Measurements from ENCODE around the gene AFG3L2.
A peak's percentile ranks its signal among the peaks of the same experiment; 100 is the strongest.

The AFG3L2 gene

GRCh38 chr18:12409469-12409868, 32.4 kb upstream of the AFG3L2 start:
- Histone ChIP-seq H3K4me1 (ENCODE audit: control insufficient read depth, insufficient read depth, low read length) (no peaks in the 10 kb centered on the region), H3K36me3 (ENCODE audit: control insufficient read depth, insufficient read depth, low read length) (no peaks in the 10 kb centered on the region), H3K27me3 (ENCODE audit: control insufficient read depth, insufficient read depth, low read length) (peaks cover 25% of the 10 kb centered on the region), H3K9ac (ENCODE audit: low read depth, low read length) (no peak overlapping the region), H3K4me3 (ENCODE audit: low read depth, low read length) (no peak overlapping the region), H3K9me3 (ENCODE audit: control insufficient read depth, insufficient read depth, low read length) (no peaks in the 10 kb centered on the region)

- H3K36me3 ChIP-seq (ENCODE audit: control insufficient read depth, insufficient read depth, low read length), result no peaks in the 10 kb centered on the region
- no peak overlapping the region for H3K9ac ChIP-seq (ENCODE audit: low read depth, low read length)
- H3K9me3 ChIP-seq (ENCODE audit: control insufficient read depth, insufficient read depth, low read length), result no peaks in the 10 kb centered on the region
- H3K4me3 ChIP-seq (ENCODE audit: low read depth, low read length), result peak overlapping the region; percentile 53
- H3K27me3 ChIP-seq (ENCODE audit: control insufficient read depth, insufficient read depth, low read length), result peaks cover 25% of the 10 kb centered on the region
- H3K4me1 ChIP-seq (ENCODE audit: control insufficient read depth, insufficient read depth, low read length), result no peaks in the 10 kb centered on the region
These were observed 31.3 kb upstream of the AFG3L2 start for GRCh38 chr18:12408247-12408869.

- Histone ChIP-seq H3K4me1 (ENCODE audit: control insufficient read depth, insufficient read depth, low read length) (no peaks in the 10 kb centered on the region), H3K27me3 (ENCODE audit: control insufficient read depth, insufficient read depth, low read length) (peaks cover 25% of the 10 kb centered on the region), H3K36me3 (ENCODE audit: control insufficient read depth, insufficient read depth, low read length) (no peaks in the 10 kb centered on the region), H3K9me3 (ENCODE audit: control insufficient read depth, insufficient read depth, low read length) (no peaks in the 10 kb centered on the region), H3K9ac (ENCODE audit: low read depth, low read length) (no peak overlapping the region), H3K4me3 (ENCODE audit: low read depth, low read length) (no peak overlapping the region)
These were observed 29.5 kb upstream of the AFG3L2 start for GRCh38 chr18:12406371-12407111.

GRCh38 chr18:12405066-12405465, 28.0 kb upstream of the AFG3L2 start:
- H3K4me3 ChIP-seq (ENCODE audit: low read depth, low read length), result no peak overlapping the region
- H3K36me3 ChIP-seq (ENCODE audit: control insufficient read depth, insufficient read depth, low read length), result no peaks in the 10 kb centered on the region
- no peak overlapping the region for H3K9ac ChIP-seq (ENCODE audit: low read depth, low read length)
- H3K9me3 ChIP-seq (ENCODE audit: control insufficient read depth, insufficient read depth, low read length), result no peaks in the 10 kb centered on the region
- no peaks in the 10 kb centered on the region for H3K4me1 ChIP-seq (ENCODE audit: control insufficient read depth, insufficient read depth, low read length)
- H3K27me3 ChIP-seq (ENCODE audit: control insufficient read depth, insufficient read depth, low read length), result peaks cover 25% of the 10 kb centered on the region

GRCh38 chr18:12403601-12404506, 26.8 kb upstream of the AFG3L2 start:
- no peak overlapping the region for H3K4me3 ChIP-seq (ENCODE audit: low read depth, low read length)
- no peaks in the 10 kb centered on the region for H3K4me1 ChIP-seq (ENCODE audit: control insufficient read depth, insufficient read depth, low read length)
- no peak overlapping the region for H3K9ac ChIP-seq (ENCODE audit: low read depth, low read length)
- H3K36me3 ChIP-seq (ENCODE audit: control insufficient read depth, insufficient read depth, low read length), result no peaks in the 10 kb centered on the region
- H3K9me3 ChIP-seq (ENCODE audit: control insufficient read depth, insufficient read depth, low read length), result no peaks in the 10 kb centered on the region
- peaks cover 25% of the 10 kb centered on the region for H3K27me3 ChIP-seq (ENCODE audit: control insufficient read depth, insufficient read depth, low read length)

- no peak overlapping the region for H3K9ac ChIP-seq (ENCODE audit: low read depth, low read length)
- no peak overlapping the region for H3K4me3 ChIP-seq (ENCODE audit: low read depth, low read length)
These were observed 24.9 kb upstream of the AFG3L2 start for GRCh38 chr18:12401881-12402280.

GRCh38 chr18:12399231-12399630, 22.2 kb upstream of the AFG3L2 start:
- H3K27me3 ChIP-seq (ENCODE audit: control insufficient read depth, insufficient read depth, low read length), result peaks cover 3% of the 10 kb centered on the region
- H3K9me3 ChIP-seq (ENCODE audit: control insufficient read depth, insufficient read depth, low read length), result no peaks in the 10 kb centered on the region
- no peak overlapping the region for H3K9ac ChIP-seq (ENCODE audit: low read depth, low read length)
- no peak overlapping the region for H3K4me3 ChIP-seq (ENCODE audit: low read depth, low read length)
- H3K36me3 ChIP-seq (ENCODE audit: control insufficient read depth, insufficient read depth, low read length), result no peaks in the 10 kb centered on the region
- H3K4me1 ChIP-seq (ENCODE audit: control insufficient read depth, insufficient read depth, low read length), result no peaks in the 10 kb centered on the region

More at GRCh38 chr18:12401881-12402280, 24.9 kb upstream of the AFG3L2 start:
- Histone ChIP-seq H3K27me3 (ENCODE audit: control insufficient read depth, insufficient read depth, low read length) (peaks cover 22% of the 10 kb centered on the region), H3K9me3 (ENCODE audit: control insufficient read depth, insufficient read depth, low read length) (no peaks in the 10 kb centered on the region), H3K36me3 (ENCODE audit: control insufficient read depth, insufficient read depth, low read length) (no peaks in the 10 kb centered on the region), H3K4me1 (ENCODE audit: control insufficient read depth, insufficient read depth, low read length) (no peaks in the 10 kb centered on the region)

GRCh38 chr18:12398625-12399024, 21.6 kb upstream of the AFG3L2 start:
- H3K4me1 ChIP-seq (ENCODE audit: control insufficient read depth, insufficient read depth, low read length), result no peaks in the 10 kb centered on the region
- no peaks in the 10 kb centered on the region for H3K36me3 ChIP-seq (ENCODE audit: control insufficient read depth, insufficient read depth, low read length)
- no peak overlapping the region for H3K9ac ChIP-seq (ENCODE audit: low read depth, low read length)
- H3K27me3 ChIP-seq (ENCODE audit: control insufficient read depth, insufficient read depth, low read length), result peaks cover 3% of the 10 kb centered on the region
- H3K9me3 ChIP-seq (ENCODE audit: control insufficient read depth, insufficient read depth, low read length), result no peaks in the 10 kb centered on the region
- no peak overlapping the region for H3K4me3 ChIP-seq (ENCODE audit: low read depth, low read length)

- no peaks in the 10 kb centered on the region for H3K4me1 ChIP-seq (ENCODE audit: control insufficient read depth, insufficient read depth, low read length)
- H3K9me3 ChIP-seq (ENCODE audit: control insufficient read depth, insufficient read depth, low read length), result no peaks in the 10 kb centered on the region
- no peak overlapping the region for H3K9ac ChIP-seq (ENCODE audit: low read depth, low read length)
These were observed 20.8 kb upstream of the AFG3L2 start for GRCh38 chr18:12397793-12398192.

GRCh38 chr18:12397254-12397653, 20.2 kb upstream of the AFG3L2 start:
- H3K27me3 ChIP-seq (ENCODE audit: control insufficient read depth, insufficient read depth, low read length), result peaks cover 3% of the 10 kb centered on the region
- no peaks in the 10 kb centered on the region for H3K36me3 ChIP-seq (ENCODE audit: control insufficient read depth, insufficient read depth, low read length)
- H3K9me3 ChIP-seq (ENCODE audit: control insufficient read depth, insufficient read depth, low read length), result no peaks in the 10 kb centered on the region
- no peaks in the 10 kb centered on the region for H3K4me1 ChIP-seq (ENCODE audit: control insufficient read depth, insufficient read depth, low read length)
- no peak overlapping the region for H3K4me3 ChIP-seq (ENCODE audit: low read depth, low read length)
- no peak overlapping the region for H3K9ac ChIP-seq (ENCODE audit: low read depth, low read length)

More at GRCh38 chr18:12397793-12398192, 20.8 kb upstream of the AFG3L2 start:
- Histone ChIP-seq H3K27me3 (ENCODE audit: control insufficient read depth, insufficient read depth, low read length) (peaks cover 3% of the 10 kb centered on the region), H3K36me3 (ENCODE audit: control insufficient read depth, insufficient read depth, low read length) (no peaks in the 10 kb centered on the region), H3K4me3 (ENCODE audit: low read depth, low read length) (no peak overlapping the region)

GRCh38 chr18:12394428-12394827, 17.4 kb upstream of the AFG3L2 start:
- Histone ChIP-seq H3K9ac (ENCODE audit: low read depth, low read length) (no peak overlapping the region), H3K27me3 (ENCODE audit: control insufficient read depth, insufficient read depth, low read length) (peaks cover 3% of the 10 kb centered on the region), H3K9me3 (ENCODE audit: control insufficient read depth, insufficient read depth, low read length) (no peaks in the 10 kb centered on the region), H3K4me1 (ENCODE audit: control insufficient read depth, insufficient read depth, low read length) (no peaks in the 10 kb centered on the region), H3K4me3 (ENCODE audit: low read depth, low read length) (no peak overlapping the region), H3K36me3 (ENCODE audit: control insufficient read depth, insufficient read depth, low read length) (no peaks in the 10 kb centered on the region)
